Stomach (tissue), 9 donors: Measurements from ENCODE around the gene CHERP. TPM values are rescaled to one million over a fixed set of nuclear protein-coding genes. Genes with fewer than 3 reads are reported as not detected.

Experiments used
- DNase-seq, 2 donors: peaks; one replicate each; pipeline versions ENCODE4 v3.0.0 to v3.0.0-alpha.2; 2013 to 2019
- H3K27ac ChIP-seq, 5 donors: fragments of 200-600 bp in 4 of 5; sonication (generic) in 4 of 5; one replicate each; pipeline ENCODE4 v1.5.1; 2013 to 2019; ENCODE audit warnings: mild to moderate bottlenecking in 1 of 5, moderate library complexity in 1 of 5
- H3K27me3 ChIP-seq, 3 donors: fragments of 200-600 bp; sonication (generic); one replicate each; pipeline ENCODE4 v1.5.1; 2017 to 2019; ENCODE audit warnings: mixed run types in 1 of 3
- H3K36me3 ChIP-seq, 4 donors: fragments of 200-600 bp; sonication (generic); 1 replicate in 3 of 4; 2 replicates in 1 of 4; pipeline ENCODE4 v1.5.1; 2016 to 2019
- H3K4me1 ChIP-seq, 4 donors: fragments of 200-600 bp; sonication (generic); one replicate each; pipeline ENCODE4 v1.5.1; 2016 to 2019
- H3K4me3 ChIP-seq, 4 donors: fragments of 200-600 bp; sonication (generic) in 3 of 4; one replicate each; pipeline ENCODE4 v1.5.1; 2016 to 2019; ENCODE audit warnings: mild to moderate bottlenecking in 1 of 4
- H3K9me3 ChIP-seq, 4 donors: fragments of 200-600 bp; sonication (generic); one replicate each; pipeline ENCODE4 v1.5.1; 2016 to 2019
- EP300 ChIP-seq: sonication (generic); formaldehyde crosslinking; IDR thresholded peaks from one replicate; pipeline ENCODE4 v1.6.1; 2017; ENCODE audit warnings: antibody characterized with exemption
- POLR2A ChIP-seq, 4 donors: fragments of 450-650 bp; IDR thresholded peaks; one replicate each; pipeline ENCODE4 v1.6.1; 2016; ENCODE audit warnings: antibody characterized with exemption in 4 of 4, control low read depth in 2 of 4, mild to moderate bottlenecking in 1 of 4, moderate library complexity in 1 of 4
- POLR2AphosphoS5 ChIP-seq, 3 donors: sonication (generic); formaldehyde crosslinking; IDR thresholded peaks; one replicate each; pipeline ENCODE4 v1.6.1; 2016; ENCODE audit warnings: antibody characterized with exemption in 3 of 3
- WGBS, 5 donors: extraction: QIAGEN DNeasy Blood & Tissue Kit in 3 of 5; methylation state at CpG; one replicate each; pipeline versions ENCODE4 v1.1.5 to v1.1.7; 2013 to 2018; 5-methylcytosine and 5-hydroxymethylcytosine counted together
- intact Hi-C: fragments of 100-400 bp; cut with DNase I; formaldehyde crosslinking; loops from one replicate; pipeline ENCODE4 v1.15.1; 2023; ENCODE audit warnings: low total_unique reads
- polyA plus RNA-seq, 3 donors: library from polyadenylated mRNA; stranded (reverse); fragments of 200-250 nt; gene quantifications; one replicate each; pipeline ENCODE4 v1.2.3, GENCODE V29; 2013
- total RNA-seq, 5 donors: library from RNA; depleted of rRNA; stranded (reverse); fragments of >200 nt; gene quantifications; one replicate each; pipeline versions ENCODE4 v1.1.0 to v1.2.3, GENCODE V29; 2014 to 2016
- TF ChIP-seq, protein P1 (sequence below), 7 experiments: fragments of 450-650 bp in 4 of 7; fragments of 200-600 bp in 3 of 7; sonication (generic) in 3 of 7; IDR thresholded peaks; one replicate each; pipeline ENCODE4 v1.5.1; 2016 to 2019; ENCODE audit warnings: antibody characterized with exemption in 7 of 7, control low read depth in 2 of 7, mild to moderate bottlenecking in 1 of 7
- donor health status: healthy with polysubstance abuse.
- donor health status: Bipolar disorder and iron deficiency.
- donor health status: healthy.

Gene CHERP
- total and polyA plus RNA-seq, 8 donors, result 3.5 to 64.7 (median 11.5) TPM

DNA sequence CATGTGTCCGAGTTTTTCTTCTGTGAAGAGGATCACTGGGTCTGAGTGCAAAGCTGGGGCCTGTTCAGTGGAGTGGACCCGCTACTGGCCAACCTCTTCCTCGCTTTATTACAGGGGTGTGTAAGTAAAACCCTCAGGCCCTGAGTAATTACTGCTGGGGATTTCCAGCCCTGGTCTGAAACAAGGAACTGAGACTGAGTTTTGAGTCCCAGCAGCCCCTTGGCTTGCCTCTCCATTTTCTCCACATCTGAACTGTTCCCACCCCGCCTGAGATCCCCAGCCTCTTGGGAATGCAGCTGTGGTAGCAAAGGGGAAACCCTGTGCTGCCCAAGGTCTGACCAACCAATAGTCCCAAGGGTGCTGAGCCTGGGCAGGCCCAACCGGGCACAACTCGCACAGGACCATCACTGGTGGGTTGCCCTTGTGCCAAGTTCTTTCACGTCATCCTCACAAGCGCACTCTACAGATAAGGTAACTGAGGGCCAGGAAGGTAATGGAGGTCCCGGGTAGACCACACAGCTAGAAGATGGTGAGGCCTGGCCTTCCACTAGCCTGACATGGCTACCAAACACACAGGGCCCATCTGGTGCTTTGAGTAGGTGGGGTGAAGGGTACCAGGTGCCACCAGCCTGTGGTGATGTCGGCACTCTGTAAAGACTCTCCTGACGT lies 43.7 kb upstream of the CHERP start:
- Histone ChIP-seq H3K27ac (peak overlapping the region; percentile 31 to 77 (median 69)), H3K9me3 (no peaks in the 10 kb centered on the region), H3K4me1 (peaks cover 74 to 99% (median 88%) of the 10 kb centered on the region in 4 donors), H3K36me3 (no peaks in the 10 kb centered on the region), H3K4me3 (no peak overlapping the region), H3K27me3 (no peaks in the 10 kb centered on the region)
- intact Hi-C loops, result no loop called here
- 69 to 89% (median 80%) methylated on average over 5 to 11 of the region's 11 CpGs for WGBS, 5 donors
- TF ChIP-seq POLR2AphosphoS5 (IDR thresholded peaks at IDR 0.05) (no peak), POLR2A (IDR thresholded peaks at IDR 0.05) (no peak), EP300 (no peak)
- TF ChIP-seq, protein P1, sequence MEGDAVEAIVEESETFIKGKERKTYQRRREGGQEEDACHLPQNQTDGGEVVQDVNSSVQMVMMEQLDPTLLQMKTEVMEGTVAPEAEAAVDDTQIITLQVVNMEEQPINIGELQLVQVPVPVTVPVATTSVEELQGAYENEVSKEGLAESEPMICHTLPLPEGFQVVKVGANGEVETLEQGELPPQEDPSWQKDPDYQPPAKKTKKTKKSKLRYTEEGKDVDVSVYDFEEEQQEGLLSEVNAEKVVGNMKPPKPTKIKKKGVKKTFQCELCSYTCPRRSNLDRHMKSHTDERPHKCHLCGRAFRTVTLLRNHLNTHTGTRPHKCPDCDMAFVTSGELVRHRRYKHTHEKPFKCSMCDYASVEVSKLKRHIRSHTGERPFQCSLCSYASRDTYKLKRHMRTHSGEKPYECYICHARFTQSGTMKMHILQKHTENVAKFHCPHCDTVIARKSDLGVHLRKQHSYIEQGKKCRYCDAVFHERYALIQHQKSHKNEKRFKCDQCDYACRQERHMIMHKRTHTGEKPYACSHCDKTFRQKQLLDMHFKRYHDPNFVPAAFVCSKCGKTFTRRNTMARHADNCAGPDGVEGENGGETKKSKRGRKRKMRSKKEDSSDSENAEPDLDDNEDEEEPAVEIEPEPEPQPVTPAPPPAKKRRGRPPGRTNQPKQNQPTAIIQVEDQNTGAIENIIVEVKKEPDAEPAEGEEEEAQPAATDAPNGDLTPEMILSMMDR (IDR thresholded peaks at IDR 0.05), result no peak
- DNase-seq, result peak in 1 of 2 donors; percentile 61

GRCh38 chr19:16585094-16585801 lies 43.0 kb upstream of the CHERP start:
- no peak for DNase-seq

DNA sequence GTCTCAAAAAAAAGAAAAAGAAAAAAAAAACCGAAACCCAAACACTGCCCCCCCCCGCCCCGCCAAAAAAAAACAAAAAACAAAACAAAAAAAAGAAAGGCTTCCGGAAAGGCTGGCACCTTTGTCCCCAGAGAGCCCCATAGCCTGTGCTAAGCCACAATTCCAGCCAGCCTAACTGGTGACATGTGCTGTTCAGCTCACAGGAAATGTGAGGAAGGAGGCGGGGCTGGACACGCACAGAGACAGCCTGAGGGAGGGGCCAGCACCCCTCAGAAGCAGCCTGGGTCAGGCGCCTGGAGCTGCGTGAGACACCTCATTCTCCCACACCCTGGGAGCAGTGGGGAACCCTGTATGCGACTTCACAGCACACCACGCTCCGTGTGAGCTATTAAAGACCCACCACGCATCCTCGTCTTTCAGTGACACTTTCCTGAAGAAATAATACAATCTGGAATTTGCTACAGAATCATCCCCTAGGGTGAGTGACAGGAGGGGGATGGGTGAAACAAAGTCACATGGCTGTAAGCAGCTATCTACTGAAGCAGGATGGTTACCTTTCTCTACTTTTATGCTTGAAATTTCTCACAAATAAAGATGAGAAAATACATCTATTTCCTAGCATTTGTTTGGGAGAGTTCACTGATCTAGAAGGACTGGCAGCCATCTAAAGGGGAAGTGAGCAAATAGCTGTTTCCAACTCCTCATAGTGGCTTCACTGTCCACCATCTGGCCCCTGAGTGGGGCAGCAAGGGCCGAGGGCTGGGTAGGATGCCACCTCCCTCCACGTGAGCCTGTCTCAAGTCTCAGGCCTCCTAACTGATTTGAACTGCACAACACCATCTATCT lies 42.2 kb upstream of the CHERP start:
- Histone ChIP-seq H3K9me3 (no peaks in the 10 kb centered on the region), H3K4me1 (peaks cover 66 to 99% (median 91%) of the 10 kb centered on the region in 4 donors), H3K27ac (peak overlapping the region; percentile 62 to 77 (median 69)), H3K27me3 (no peaks in the 10 kb centered on the region), H3K4me3 (peak overlapping the region in 2 of 4 donors; percentile 10 to 14), H3K36me3 (peaks cover 0 to 4% (median under 1%) of the 10 kb centered on the region in 4 donors)
- TF ChIP-seq POLR2A (IDR thresholded peaks at IDR 0.05), result no peak
- no peak for TF ChIP-seq EP300
- TF ChIP-seq POLR2AphosphoS5 (IDR thresholded peaks at IDR 0.05), result peak; percentile 16 to 69 (median 60)
- intact Hi-C loops, result no loop called here
- WGBS, 5 donors, result 7 to 10% (median 8%) methylated on average over 15 of the region's 15 CpGs
- peak; percentile 82 to 93 for DNase-seq

More at GRCh38 chr19:16585094-16585801, 43.0 kb upstream of the CHERP start:
- TF ChIP-seq, protein P1 (IDR thresholded peaks at IDR 0.05), result no peak
- no peak for TF ChIP-seq EP300
- no peak for TF ChIP-seq POLR2AphosphoS5 (IDR thresholded peaks at IDR 0.05)
- no peak for TF ChIP-seq POLR2A (IDR thresholded peaks at IDR 0.05)
- Histone ChIP-seq H3K27ac (peak overlapping the region; percentile 31 to 77 (median 69)), H3K9me3 (no peaks in the 10 kb centered on the region), H3K4me1 (peaks cover 74 to 99% (median 91%) of the 10 kb centered on the region in 4 donors), H3K27me3 (no peaks in the 10 kb centered on the region), H3K36me3 (no peaks in the 10 kb centered on the region), H3K4me3 (peak overlapping the region in 2 of 4 donors; percentile 5 to 14)
- WGBS, 5 donors, result 62 to 73% (median 70%) methylated on average over 13 of the region's 13 CpGs
- intact Hi-C loops, result no loop called here

GRCh38 chr19:16582486-16583261 lies 40.4 kb upstream of the CHERP start:
- intact Hi-C loops, result no loop called here
- TF ChIP-seq, protein P1 (IDR thresholded peaks at IDR 0.05), result no peak
- no peak for TF ChIP-seq POLR2A (IDR thresholded peaks at IDR 0.05)
- TF ChIP-seq POLR2AphosphoS5 (IDR thresholded peaks at IDR 0.05), result no peak
- no peak for TF ChIP-seq EP300

More at GRCh38 chr19:16582486-16583261, 40.4 kb upstream of the CHERP start:
- Histone ChIP-seq H3K9me3 (no peaks in the 10 kb centered on the region), H3K4me3 (no peak overlapping the region), H3K27ac (peak overlapping the region in 3 of 5 donors; percentile 14 to 72 (median 22)), H3K36me3 (peaks cover 11 to 22% (median 17%) of the 10 kb centered on the region in 4 donors), H3K4me1 (peaks cover 48 to 86% (median 76%) of the 10 kb centered on the region in 4 donors), H3K27me3 (no peaks in the 10 kb centered on the region)
- WGBS, 5 donors, result 82 to 89% (median 88%) methylated on average over 10 of the region's 10 CpGs
- DNase-seq, result no peak
